Gastroesophageal sphincter (tissue), 3 donors: Measurements from ENCODE around the gene KNTC1.

Experiments used
- POLR2A ChIP-seq, 2 donors: fragments of 450-650 bp; IDR thresholded peaks; one replicate each; pipeline ENCODE4 v1.6.1; 2017; ENCODE audit warnings: antibody characterized with exemption in 2 of 2, mild to moderate bottlenecking in 2 of 2, moderate library complexity in 1 of 2
- POLR2AphosphoS5 ChIP-seq: sonication (generic); formaldehyde crosslinking; IDR thresholded peaks from one replicate; pipeline ENCODE4 v1.6.1; 2017; ENCODE audit warnings: antibody characterized with exemption
- TF ChIP-seq, protein P1 (sequence below), 4 experiments: fragments of 200-600 bp in 2 of 4; fragments of 450-650 bp in 2 of 4; sonication (generic) in 1 of 4; IDR thresholded peaks; one replicate each; pipeline ENCODE4 v1.5.1; 2017 to 2019; ENCODE audit warnings: antibody characterized with exemption in 4 of 4, mild to moderate bottlenecking in 2 of 4, moderate library complexity in 2 of 4

DNA sequence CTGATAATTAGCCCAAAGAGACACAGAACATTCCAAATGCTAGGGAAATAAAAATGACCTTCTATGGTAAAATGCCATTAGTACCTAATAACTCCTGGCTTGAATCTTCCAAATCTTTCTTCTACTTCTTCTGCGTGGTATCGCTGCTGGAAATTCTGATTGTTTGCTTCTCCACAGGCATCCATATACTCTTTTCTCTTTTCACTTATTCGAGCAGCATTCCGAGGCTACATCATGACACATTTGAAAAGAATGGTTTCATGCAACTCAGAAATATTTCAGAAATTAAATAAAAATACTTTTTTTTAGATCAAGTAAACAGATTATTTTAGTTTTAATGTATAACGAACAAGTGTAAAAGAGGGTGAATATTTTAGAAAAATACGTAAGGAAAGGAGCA is 45.2 kb upstream of the KNTC1 start:
- TF ChIP-seq, protein P1, sequence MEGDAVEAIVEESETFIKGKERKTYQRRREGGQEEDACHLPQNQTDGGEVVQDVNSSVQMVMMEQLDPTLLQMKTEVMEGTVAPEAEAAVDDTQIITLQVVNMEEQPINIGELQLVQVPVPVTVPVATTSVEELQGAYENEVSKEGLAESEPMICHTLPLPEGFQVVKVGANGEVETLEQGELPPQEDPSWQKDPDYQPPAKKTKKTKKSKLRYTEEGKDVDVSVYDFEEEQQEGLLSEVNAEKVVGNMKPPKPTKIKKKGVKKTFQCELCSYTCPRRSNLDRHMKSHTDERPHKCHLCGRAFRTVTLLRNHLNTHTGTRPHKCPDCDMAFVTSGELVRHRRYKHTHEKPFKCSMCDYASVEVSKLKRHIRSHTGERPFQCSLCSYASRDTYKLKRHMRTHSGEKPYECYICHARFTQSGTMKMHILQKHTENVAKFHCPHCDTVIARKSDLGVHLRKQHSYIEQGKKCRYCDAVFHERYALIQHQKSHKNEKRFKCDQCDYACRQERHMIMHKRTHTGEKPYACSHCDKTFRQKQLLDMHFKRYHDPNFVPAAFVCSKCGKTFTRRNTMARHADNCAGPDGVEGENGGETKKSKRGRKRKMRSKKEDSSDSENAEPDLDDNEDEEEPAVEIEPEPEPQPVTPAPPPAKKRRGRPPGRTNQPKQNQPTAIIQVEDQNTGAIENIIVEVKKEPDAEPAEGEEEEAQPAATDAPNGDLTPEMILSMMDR (IDR thresholded peaks at IDR 0.05), result no peak
- TF ChIP-seq POLR2A (IDR thresholded peaks at IDR 0.05), result no peak
- TF ChIP-seq POLR2AphosphoS5, result no peak
